MM.1S (cell line): ENCODE results near the gene SDCCAG8.
A peak's percentile ranks its signal among the peaks of the same experiment; 100 is the strongest.

ENCODE experiments used
- DNase-seq: peaks from one replicate; pipeline ENCODE4 v3.0.0-alpha.2; 2015
- H2AFZ ChIP-seq: fragments of 300-600 bp; sonication (generic); 2 replicates; pipeline ENCODE4 v1.6.0; 2016; ENCODE audit warnings: antibody characterized with exemption, low read length
- H3F3A ChIP-seq: fragments of 300-600 bp; sonication (generic); 2 replicates; pipeline ENCODE4 v1.6.1; 2016; ENCODE audit warnings: mild to moderate bottlenecking, antibody characterized with exemption, low read length, moderate library complexity, mixed read lengths; ENCODE audit not compliant: insufficient read depth
- H3K27ac ChIP-seq: fragments of 300-600 bp; sonication (generic); 2 replicates; pipeline ENCODE4 v1.5.1; 2016; ENCODE audit warnings: mild to moderate bottlenecking, low read length
- H3K27me3 ChIP-seq: fragments of 300-600 bp; sonication (generic); replicated peaks from 2 replicates; pipeline ENCODE4 v1.6.0; 2016; ENCODE audit warnings: low read length; ENCODE audit not compliant: insufficient read depth
- H3K36me3 ChIP-seq: fragments of 300-600 bp; sonication (generic); replicated peaks from 2 replicates; pipeline ENCODE4 v1.6.1; 2016; ENCODE audit warnings: mild to moderate bottlenecking, low read length, mixed read lengths; ENCODE audit not compliant: insufficient read depth
- H3K4me1 ChIP-seq: fragments of 300-600 bp; sonication (generic); 2 replicates; pipeline ENCODE4 v1.6.1; 2016; ENCODE audit warnings: low read length, mixed read lengths
- H3K4me2 ChIP-seq: fragments of 300-600 bp; sonication (generic); 2 replicates; pipeline ENCODE4 v1.6.0; 2016; ENCODE audit warnings: low read depth, low read length
- H3K4me3 ChIP-seq: fragments of 300-600 bp; sonication (generic); 2 replicates; pipeline ENCODE4 v1.5.1; 2016; ENCODE audit warnings: low read length, mixed read lengths
- H3K79me2 ChIP-seq: fragments of 300-600 bp; sonication (generic); 2 replicates; pipeline ENCODE4 v1.6.1; 2016; ENCODE audit warnings: mixed run types, low read length, mixed read lengths
- H3K9ac ChIP-seq: fragments of 300-600 bp; sonication (generic); 2 replicates; pipeline ENCODE4 v1.6.1; 2016; ENCODE audit warnings: low read length, mixed read lengths
- H3K9me2 ChIP-seq: fragments of 300-600 bp; sonication (generic); replicated peaks from 2 replicates; pipeline ENCODE4 v1.6.1; 2016; ENCODE audit warnings: mild to moderate bottlenecking, low read length, mixed read lengths; ENCODE audit not compliant: insufficient read depth
- H3K9me3 ChIP-seq: fragments of 300-600 bp; sonication (generic); replicated peaks from 2 replicates; pipeline ENCODE4 v1.6.1; 2016; ENCODE audit warnings: mild to moderate bottlenecking, low read length, mixed read lengths; ENCODE audit not compliant: insufficient read depth
- H4K20me1 ChIP-seq: fragments of 300-600 bp; sonication (generic); 2 replicates; pipeline ENCODE4 v1.6.1; 2016; ENCODE audit warnings: mild to moderate bottlenecking, low read length, moderate library complexity, mixed read lengths; ENCODE audit not compliant: insufficient read depth
- EZH2 ChIP-seq: fragments of 300-600 bp; sonication (generic); optimal IDR thresholded peaks from 2 replicates; pipeline ENCODE3; 2017; ENCODE audit warnings: low read depth, mild to moderate bottlenecking, antibody characterized with exemption, low read length, mixed read lengths
- EZH2phosphoT487 ChIP-seq: fragments of 300-600 bp; sonication (generic); IDR thresholded peaks from 2 replicates; pipeline ENCODE4 v1.6.1; 2018; ENCODE audit warnings: antibody characterized with exemption, low read length
- TF ChIP-seq, protein P1 (sequence below): fragments of 300-600 bp; sonication (generic); IDR thresholded peaks from 2 replicates; pipeline ENCODE4 v1.5.1; 2016; ENCODE audit warnings: antibody characterized with exemption, low read length, mixed read lengths

Gene SDCCAG8

GRCh38 chr1:243313635-243314536 is 58.0 kb downstream of the SDCCAG8 start:
- H3K9ac ChIP-seq = no peak overlapping the region
- H3K79me2 ChIP-seq = no peaks in the 10 kb centered on the region
- no peaks in the 10 kb centered on the region for H3K27me3 ChIP-seq
- H3K4me1 ChIP-seq = peaks cover 30% of the 10 kb centered on the region
- H3K9me2 ChIP-seq = no peaks in the 10 kb centered on the region
- no peaks in the 10 kb centered on the region for H3K36me3 ChIP-seq
- peaks cover 15% of the 10 kb centered on the region for H3F3A ChIP-seq
- TF ChIP-seq EZH2phosphoT487 = no peak
- no peak for TF ChIP-seq EZH2
- TF ChIP-seq, protein P1, sequence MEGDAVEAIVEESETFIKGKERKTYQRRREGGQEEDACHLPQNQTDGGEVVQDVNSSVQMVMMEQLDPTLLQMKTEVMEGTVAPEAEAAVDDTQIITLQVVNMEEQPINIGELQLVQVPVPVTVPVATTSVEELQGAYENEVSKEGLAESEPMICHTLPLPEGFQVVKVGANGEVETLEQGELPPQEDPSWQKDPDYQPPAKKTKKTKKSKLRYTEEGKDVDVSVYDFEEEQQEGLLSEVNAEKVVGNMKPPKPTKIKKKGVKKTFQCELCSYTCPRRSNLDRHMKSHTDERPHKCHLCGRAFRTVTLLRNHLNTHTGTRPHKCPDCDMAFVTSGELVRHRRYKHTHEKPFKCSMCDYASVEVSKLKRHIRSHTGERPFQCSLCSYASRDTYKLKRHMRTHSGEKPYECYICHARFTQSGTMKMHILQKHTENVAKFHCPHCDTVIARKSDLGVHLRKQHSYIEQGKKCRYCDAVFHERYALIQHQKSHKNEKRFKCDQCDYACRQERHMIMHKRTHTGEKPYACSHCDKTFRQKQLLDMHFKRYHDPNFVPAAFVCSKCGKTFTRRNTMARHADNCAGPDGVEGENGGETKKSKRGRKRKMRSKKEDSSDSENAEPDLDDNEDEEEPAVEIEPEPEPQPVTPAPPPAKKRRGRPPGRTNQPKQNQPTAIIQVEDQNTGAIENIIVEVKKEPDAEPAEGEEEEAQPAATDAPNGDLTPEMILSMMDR = no peak
- H3K4me3 ChIP-seq = no peak overlapping the region; the same call in 1 of the 2 replicates
- peak; percentile 47 for DNase-seq
- H4K20me1 ChIP-seq = no peaks in the 10 kb centered on the region
- no peak overlapping the region for H2AFZ ChIP-seq
- H3K9me3 ChIP-seq = no peaks in the 10 kb centered on the region
- H3K4me2 ChIP-seq = peak overlapping the region; percentile 46
- H3K27ac ChIP-seq = peak overlapping the region; percentile 42; the same call in 1 of the 2 replicates

DNA sequence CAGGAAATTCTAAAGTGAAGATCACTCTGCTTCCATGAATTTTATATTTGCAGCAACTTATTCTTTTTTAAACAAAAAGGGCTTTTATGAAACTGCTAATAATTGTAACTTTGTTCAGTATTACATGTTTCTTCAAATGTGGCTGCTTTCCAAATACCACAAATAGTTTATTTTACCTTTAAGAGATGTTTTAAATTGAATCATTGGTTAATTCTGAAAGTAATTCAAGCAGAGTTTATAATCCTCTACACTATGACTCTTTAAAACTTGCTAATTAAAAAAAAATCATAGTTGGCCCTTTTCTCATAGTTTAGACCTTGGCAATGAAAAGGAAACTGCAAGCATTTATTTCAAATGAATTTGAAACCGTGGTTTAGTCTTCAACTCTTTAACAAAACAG is 59.6 kb downstream of the SDCCAG8 start:
- no peaks in the 10 kb centered on the region for H3K9me3 ChIP-seq
- peaks cover 15% of the 10 kb centered on the region for H3F3A ChIP-seq
- no peak overlapping the region for H3K4me3 ChIP-seq
- H3K9me2 ChIP-seq = no peaks in the 10 kb centered on the region
- no peak overlapping the region for H3K27ac ChIP-seq
- H3K36me3 ChIP-seq = no peaks in the 10 kb centered on the region
- H3K9ac ChIP-seq = no peak overlapping the region
- H3K4me1 ChIP-seq = peaks cover 30% of the 10 kb centered on the region
- DNase-seq = peak; percentile 27
- TF ChIP-seq EZH2 = no peak
- TF ChIP-seq, protein P1 = no peak
- TF ChIP-seq EZH2phosphoT487 = no peak
- H3K27me3 ChIP-seq = no peaks in the 10 kb centered on the region
- H2AFZ ChIP-seq = no peak overlapping the region
- no peaks in the 10 kb centered on the region for H4K20me1 ChIP-seq
- peak overlapping the region; percentile 39; the same call in 1 of the 2 replicates for H3K4me2 ChIP-seq
- no peaks in the 10 kb centered on the region for H3K79me2 ChIP-seq

- no peaks in the 10 kb centered on the region for H3K27me3 ChIP-seq
- DNase-seq = no peak
- no peak overlapping the region for H3K27ac ChIP-seq
- no peaks in the 10 kb centered on the region for H3K9me3 ChIP-seq
- peaks cover 30% of the 10 kb centered on the region for H3K4me1 ChIP-seq
- H3K4me2 ChIP-seq = peak overlapping the region; percentile 39
- TF ChIP-seq, protein P1 = no peak
- no peak for TF ChIP-seq EZH2
- no peak for TF ChIP-seq EZH2phosphoT487
- H3K4me3 ChIP-seq = no peak overlapping the region
- H3K9me2 ChIP-seq = no peaks in the 10 kb centered on the region
- no peak overlapping the region for H3K9ac ChIP-seq
- H4K20me1 ChIP-seq = no peaks in the 10 kb centered on the region
- H3K36me3 ChIP-seq = no peaks in the 10 kb centered on the region
- no peak overlapping the region for H2AFZ ChIP-seq
- H3F3A ChIP-seq = peaks cover 15% of the 10 kb centered on the region
- no peaks in the 10 kb centered on the region for H3K79me2 ChIP-seq
Measured at GRCh38 chr1:243315893-243316292, 60.1 kb downstream of the SDCCAG8 start.
